ENCODE results near the gene CIPC. TPM values are rescaled to one million over a fixed set of nuclear protein-coding genes. Genes with fewer than 3 reads are reported as not detected.

CIPC gene
- total RNA-seq, 8 experiments from 2014 or later: 9.0 to 30.6 (median 16.2) TPM

DNA sequence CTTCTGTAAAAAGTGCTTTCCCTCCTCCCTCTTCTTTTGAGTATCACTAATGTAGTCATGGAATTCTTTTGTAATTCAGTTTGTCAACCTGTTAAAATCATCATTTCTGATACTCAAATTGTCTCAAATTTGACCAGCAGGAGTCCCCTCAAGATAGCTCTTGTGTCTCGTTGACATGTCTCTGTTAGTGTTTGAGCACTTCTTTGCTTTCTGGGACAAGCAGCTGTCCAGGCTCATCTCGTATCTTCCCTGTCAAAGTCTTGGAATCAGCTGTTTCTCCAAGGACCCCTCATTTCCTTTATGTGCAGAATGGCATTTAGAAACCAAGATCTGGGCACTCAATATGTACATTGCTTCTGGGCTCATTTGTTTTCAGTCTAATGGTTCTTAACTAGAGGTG lies 10.7 kb downstream of the CIPC start:
- Histone ChIP-seq H3K27ac (no peak overlapping the region), H3K4me1 (replicated peaks in 1 of 2) (peaks cover 23 to 37% of the 10 kb centered on the region in 2 donors), H3K4me3 (no peak overlapping the region)
- in situ Hi-C loops (cut with MboI; ENCODE audit: low pct_unique_long_range_greater_than_20kb in 2 of 9, low sequenced_read_pairs in 9 of 9, unreplicated experiment in 9 of 9): no loop called here
- ATAC-seq (replicated peaks in 6 of 8): no peak
- 29 to 100% (median 91%) methylated on average over 1 to 2 of the region's 2 CpGs; no CpG with 5 or more reads in 4 of the 10 experiments for WGBS, 10 experiments

DNA sequence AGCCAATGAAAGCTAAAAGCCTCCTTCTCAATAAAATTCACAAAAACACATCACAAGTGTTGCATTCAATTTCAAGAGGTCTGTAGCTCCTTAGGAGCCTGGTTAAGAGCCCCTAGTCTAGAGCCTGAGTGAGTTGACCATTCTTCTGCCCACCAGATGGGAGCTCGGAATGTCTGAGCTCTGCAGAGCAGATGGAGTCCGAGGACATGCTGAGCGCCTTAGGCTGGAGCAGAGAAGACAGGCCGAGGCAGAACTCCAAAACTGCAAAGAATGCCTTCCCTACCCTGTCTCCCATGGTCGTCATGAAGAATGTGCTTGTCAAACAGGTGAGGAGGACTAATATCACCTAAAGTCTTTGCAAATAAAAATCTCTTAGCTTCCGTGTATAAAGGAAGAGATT lies 11.6 kb downstream of the CIPC start:
- 20 to 100% (median 66%) methylated on average over 1 to 6 of the region's 6 CpGs; no CpG with 5 or more reads in 2 of the 10 experiments for WGBS, 10 experiments
- Histone ChIP-seq H3K4me3 (no peak overlapping the region), H3K4me1 (replicated peaks in 1 of 2) (peaks cover 15 to 28% of the 10 kb centered on the region in 2 donors), H3K27ac (no peak overlapping the region)
- in situ Hi-C loops (cut with MboI; ENCODE audit: low pct_unique_long_range_greater_than_20kb in 2 of 9, low sequenced_read_pairs in 9 of 9, unreplicated experiment in 9 of 9): no loop called here
- ATAC-seq (replicated peaks in 6 of 8): no peak

DNA sequence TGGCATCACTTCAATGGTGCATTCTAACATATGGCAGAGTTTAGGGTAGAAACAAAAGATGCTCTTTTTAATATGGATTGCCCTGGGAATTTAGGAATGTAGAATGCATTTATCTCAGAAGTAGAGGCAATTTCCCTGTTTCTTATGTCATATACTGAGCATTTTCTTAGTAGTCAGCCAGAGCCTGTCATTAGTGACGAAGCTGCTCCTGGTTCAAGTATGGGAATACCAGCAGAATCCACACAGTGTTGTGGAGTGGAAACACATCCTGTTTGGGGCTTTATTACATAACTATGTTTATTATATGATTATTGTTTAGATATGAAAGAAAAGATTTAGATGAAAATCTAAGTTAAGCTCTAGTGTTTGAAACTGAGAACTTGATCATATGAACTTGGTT lies 12.2 kb downstream of the CIPC start:
- Histone ChIP-seq H3K27ac (no peak overlapping the region), H3K4me3 (no peak overlapping the region), H3K4me1 (replicated peaks in 1 of 2) (peaks cover 10 to 22% of the 10 kb centered on the region in 2 donors)
- 86 to 100% (median 100%) methylated on average over 1 of the region's 1 CpG; no CpG with 5 or more reads in 4 of the 10 experiments for WGBS, 10 experiments
- in situ Hi-C loops (cut with MboI; ENCODE audit: low pct_unique_long_range_greater_than_20kb in 2 of 9, low sequenced_read_pairs in 9 of 9, unreplicated experiment in 9 of 9): no loop called here
- no peak for ATAC-seq (replicated peaks in 6 of 8)

DNA sequence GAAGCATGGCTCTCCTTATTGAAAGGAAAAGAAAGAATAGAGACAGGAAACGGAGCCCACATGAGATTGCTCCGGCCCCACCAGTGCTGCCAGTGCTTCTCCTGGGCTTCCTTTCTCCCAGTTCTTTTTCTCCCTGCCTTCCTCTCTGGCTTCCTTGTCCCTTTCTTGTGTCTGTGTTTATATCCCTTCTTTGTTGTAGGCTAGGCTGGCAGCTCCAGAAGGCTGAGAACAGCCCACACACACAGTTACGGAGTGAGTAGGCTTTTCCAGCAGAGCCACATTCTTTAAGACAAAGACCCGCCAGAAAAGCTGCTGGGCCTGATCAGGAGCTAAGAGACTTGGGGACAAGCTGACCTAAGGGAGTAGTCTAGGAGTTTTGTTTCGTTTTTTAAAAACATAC lies 13.0 kb downstream of the CIPC start:
- H3K27ac ChIP-seq: peak overlapping the region; percentile 41 to 42
- peak in 5 of 8 experiments; percentile 62 to 94 (median 78) for ATAC-seq (replicated peaks in 6 of 8)

DNA sequence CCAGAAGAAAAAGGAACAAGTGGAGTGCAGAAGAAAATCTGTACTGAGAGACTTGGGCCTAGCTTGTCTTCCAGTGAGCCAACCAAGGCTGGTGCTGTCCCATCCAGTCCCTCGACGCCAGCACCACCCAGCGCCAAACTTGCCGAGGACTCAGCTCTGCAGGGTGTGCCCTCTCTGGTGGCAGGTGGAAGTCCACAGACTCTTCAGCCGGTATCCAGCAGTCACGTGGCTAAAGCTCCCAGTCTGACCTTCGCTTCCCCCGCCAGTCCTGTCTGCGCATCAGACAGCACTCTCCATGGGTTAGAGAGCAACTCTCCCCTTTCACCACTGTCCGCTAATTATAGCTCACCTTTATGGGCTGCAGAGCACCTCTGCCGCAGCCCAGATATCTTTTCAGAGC lies 15.6 kb downstream of the CIPC start:
- H3K4me3 ChIP-seq: no peak overlapping the region
- ATAC-seq (replicated peaks in 6 of 8): no peak
- in situ Hi-C loops (cut with MboI; ENCODE audit: low pct_unique_long_range_greater_than_20kb in 2 of 9, low sequenced_read_pairs in 9 of 9, unreplicated experiment in 9 of 9): no loop called here
- H3K4me1 ChIP-seq (replicated peaks in 1 of 2): peaks cover 3 to 20% of the 10 kb centered on the region in 2 donors
- H3K27ac ChIP-seq: no peak overlapping the region
- 80 to 100% (median 93%) methylated on average over 3 to 9 of the region's 11 CpGs; no CpG with 5 or more reads in 5 of the 10 experiments for WGBS, 10 experiments

More for the DNA sequence above, 13.0 kb downstream of the CIPC start:
- H3K4me1 ChIP-seq (replicated peaks in 1 of 2): peaks cover 4 to 17% of the 10 kb centered on the region in 2 donors
- no peak overlapping the region for H3K4me3 ChIP-seq
- in situ Hi-C loops (cut with MboI; ENCODE audit: low pct_unique_long_range_greater_than_20kb in 2 of 9, low sequenced_read_pairs in 9 of 9, unreplicated experiment in 9 of 9): no loop called here
- WGBS, 10 experiments: 0 to 72% (median 14%) methylated on average over 1 to 3 of the region's 5 CpGs

DNA sequence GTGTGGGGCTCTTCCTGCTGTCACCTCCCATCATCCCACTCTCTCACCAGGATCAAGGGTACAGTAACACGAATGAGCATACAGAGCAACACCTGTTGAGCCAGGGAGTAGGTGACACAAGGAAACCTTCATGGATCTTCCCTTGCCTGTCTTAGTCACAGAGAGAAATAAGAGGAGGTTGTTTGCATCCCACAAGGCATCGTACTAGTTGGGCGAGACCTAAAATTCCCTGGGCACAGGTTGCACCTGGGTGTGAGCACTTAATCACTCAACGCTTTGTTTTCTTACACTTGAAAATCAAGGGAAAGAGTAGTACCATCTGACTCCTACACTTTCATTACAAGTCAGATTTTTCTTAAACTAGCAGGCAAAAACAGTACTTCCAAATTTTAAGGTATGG lies 16.6 kb downstream of the CIPC start:
- in situ Hi-C loops (cut with MboI; ENCODE audit: low pct_unique_long_range_greater_than_20kb in 2 of 9, low sequenced_read_pairs in 9 of 9, unreplicated experiment in 9 of 9): no loop called here
- H3K4me3 ChIP-seq: no peak overlapping the region
- H3K27ac ChIP-seq: no peak overlapping the region
- WGBS, 10 experiments: 90 to 100% (median 97%) methylated on average over 2 to 4 of the region's 4 CpGs; no CpG with 5 or more reads in 6 of the 10 experiments
- no peak for ATAC-seq (replicated peaks in 6 of 8)
- peaks cover 3 to 20% of the 10 kb centered on the region in 2 donors for H3K4me1 ChIP-seq (replicated peaks in 1 of 2)

DNA sequence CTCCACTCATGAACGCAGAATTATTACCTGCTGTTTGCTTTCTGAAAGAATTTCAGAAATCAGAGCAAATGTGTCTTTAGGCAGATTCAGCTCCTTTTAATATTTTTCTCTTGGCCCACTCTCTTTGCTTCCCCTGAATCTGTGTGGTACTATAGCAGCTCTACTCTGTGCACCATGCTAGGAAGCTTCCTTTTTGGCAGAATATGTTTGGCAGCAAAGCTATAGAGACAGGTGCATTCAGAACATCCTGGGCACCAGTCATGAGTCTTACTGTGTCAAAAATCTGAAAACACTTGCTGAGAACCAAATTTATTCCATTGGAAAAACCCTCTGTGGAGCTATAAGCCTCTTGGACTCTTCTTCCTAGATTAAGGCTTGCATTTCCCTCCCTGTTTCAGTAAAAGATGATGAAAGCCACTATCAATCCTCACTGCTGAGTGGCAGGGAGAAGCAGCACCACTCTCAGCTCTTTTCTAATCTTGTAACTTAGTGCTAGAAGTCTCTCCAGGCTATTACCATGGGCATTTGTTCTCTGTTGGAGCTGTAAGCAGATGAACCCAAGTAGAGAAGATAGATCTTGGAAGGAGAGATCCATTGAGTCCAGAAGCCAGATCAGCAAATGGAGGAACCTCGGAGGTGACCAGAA lies 18.2 kb downstream of the CIPC start:
- in situ Hi-C loops (cut with MboI; ENCODE audit: low pct_unique_long_range_greater_than_20kb in 2 of 9, low sequenced_read_pairs in 9 of 9, unreplicated experiment in 9 of 9): no loop called here
- Histone ChIP-seq H3K4me1 (replicated peaks in 1 of 2) (peaks cover 12 to 21% of the 10 kb centered on the region in 2 donors), H3K27ac (peak overlapping the region in 1 of 2 donors; percentile 44), H3K4me3 (peak overlapping the region in 2 of 5 donors; percentile 24 to 26)
- WGBS, 10 experiments: 80 to 100% (median 100%) methylated on average over 1 to 2 of the region's 2 CpGs; no CpG with 5 or more reads in 2 of the 10 experiments
- ATAC-seq (replicated peaks in 6 of 8): peak in 5 of 8 experiments; percentile 39 to 87 (median 49)

DNA sequence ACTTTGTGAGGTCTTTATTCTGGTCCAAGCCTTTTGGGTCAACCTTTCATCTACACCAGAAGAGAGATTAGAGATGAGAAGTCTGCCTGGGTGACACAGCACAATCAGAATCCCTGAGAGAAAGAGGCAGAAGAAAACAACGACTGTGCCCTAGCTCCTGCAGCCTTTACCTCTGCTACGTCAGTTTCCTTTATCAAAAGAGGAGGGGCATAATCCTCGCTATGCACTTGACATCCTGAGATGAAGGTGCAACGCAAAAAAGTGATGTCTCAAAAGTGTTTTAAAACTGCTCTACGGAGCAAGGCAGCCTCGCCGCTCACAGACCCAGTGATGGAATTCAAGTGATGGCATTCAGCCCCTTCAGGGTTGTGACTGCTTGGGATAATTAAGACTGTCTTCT lies 21.8 kb downstream of the CIPC start:
- no peak overlapping the region for H3K4me3 ChIP-seq
- no peak for ATAC-seq (replicated peaks in 6 of 8)
- peaks cover 19 to 25% of the 10 kb centered on the region in 2 donors for H3K4me1 ChIP-seq (replicated peaks in 1 of 2)
- 80 to 100% (median 96%) methylated on average over 1 to 7 of the region's 7 CpGs; no CpG with 5 or more reads in 2 of the 10 experiments for WGBS, 10 experiments
- in situ Hi-C loops (cut with MboI; ENCODE audit: low pct_unique_long_range_greater_than_20kb in 2 of 9, low sequenced_read_pairs in 9 of 9, unreplicated experiment in 9 of 9): no loop called here
- H3K27ac ChIP-seq: no peak overlapping the region

DNA sequence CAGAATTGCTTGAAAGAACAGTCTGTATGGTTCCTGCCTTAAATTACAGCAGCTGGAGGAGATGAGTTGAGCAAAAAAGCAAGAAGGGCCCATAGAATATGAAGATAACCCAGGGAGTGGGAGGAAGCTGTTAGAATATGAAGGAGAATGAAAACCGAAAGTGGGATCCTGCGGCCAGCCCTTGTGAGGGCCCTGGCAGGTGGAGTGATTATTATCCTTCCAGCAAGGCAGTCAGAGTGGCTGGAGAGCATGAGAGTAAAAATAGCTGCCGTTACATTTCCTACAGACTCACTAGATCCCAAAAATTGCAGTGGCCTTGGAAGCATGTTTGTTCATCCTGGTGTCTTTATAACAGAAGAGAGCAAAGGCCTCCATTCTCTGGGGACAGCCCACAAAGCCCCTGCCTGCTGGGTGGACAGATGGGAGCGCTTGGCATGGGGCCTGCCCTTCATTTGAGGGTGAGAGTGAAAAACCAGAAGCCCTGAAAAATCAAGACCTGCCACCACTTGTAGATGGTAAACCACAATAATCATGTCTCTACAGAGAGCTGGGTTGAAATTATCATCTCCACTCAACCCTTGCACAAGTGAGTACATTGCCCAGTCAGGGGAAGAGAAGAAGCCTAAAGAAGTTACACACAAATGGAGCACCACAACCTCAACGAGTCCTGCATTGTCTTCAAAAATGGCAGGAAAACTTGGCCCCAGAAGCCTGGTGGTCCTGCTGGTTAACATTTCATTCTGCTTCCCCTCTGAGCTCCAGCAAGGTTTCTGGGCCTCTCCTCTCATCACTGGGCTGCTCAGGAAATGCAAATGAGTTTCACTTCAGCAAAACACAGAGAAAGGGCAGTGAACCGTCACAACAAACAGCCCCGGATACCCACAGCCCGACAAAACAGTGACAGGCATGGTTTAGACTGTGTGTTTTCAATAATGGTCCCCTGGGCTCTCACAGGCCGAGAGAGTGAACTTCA lies 23.0 kb downstream of the CIPC start:
- H3K27ac ChIP-seq: peak overlapping the region; percentile 12 to 40

DNA sequence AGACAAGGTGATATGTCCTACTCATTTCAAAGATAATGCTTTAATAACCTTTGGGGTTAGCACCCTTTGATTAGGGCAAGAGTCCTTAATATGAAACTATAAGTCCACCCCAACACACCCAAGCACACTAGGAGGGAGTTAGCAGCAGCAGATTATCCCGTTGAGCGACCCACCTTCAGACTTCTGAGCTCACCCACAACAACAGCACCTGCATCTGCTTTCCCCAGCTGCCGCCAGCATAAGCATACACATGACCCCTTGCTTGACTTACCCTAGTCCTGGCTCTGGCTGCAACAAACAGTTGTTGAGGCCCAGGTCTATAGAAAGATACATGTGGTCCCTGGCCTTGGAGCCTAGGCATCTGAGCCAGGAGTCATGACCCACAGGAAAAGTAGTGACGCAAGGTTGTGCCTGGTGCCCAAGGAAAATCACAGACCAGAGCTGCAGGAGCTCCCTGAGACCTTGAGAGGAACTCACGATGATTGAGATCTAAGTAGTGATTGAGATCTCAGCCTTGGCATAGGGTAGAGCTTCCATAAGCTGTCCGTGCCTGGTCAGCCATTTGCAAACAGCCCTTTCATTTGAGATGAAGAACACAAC lies 24.6 kb downstream of the CIPC start:
- in situ Hi-C loops (cut with MboI; ENCODE audit: low pct_unique_long_range_greater_than_20kb in 2 of 9, low sequenced_read_pairs in 9 of 9, unreplicated experiment in 9 of 9): no loop called here
- H3K27ac ChIP-seq: no peak overlapping the region
- peaks cover 20 to 22% of the 10 kb centered on the region in 2 donors for H3K4me1 ChIP-seq (replicated peaks in 1 of 2)
- no peak for ATAC-seq (replicated peaks in 6 of 8)
- 67 to 100% (median 96%) methylated on average over 1 to 5 of the region's 6 CpGs; no CpG with 5 or more reads in 3 of the 10 experiments for WGBS, 10 experiments
- no peak overlapping the region for H3K4me3 ChIP-seq

More for the DNA sequence above, 23.0 kb downstream of the CIPC start:
- in situ Hi-C loops (cut with MboI; ENCODE audit: low pct_unique_long_range_greater_than_20kb in 2 of 9, low sequenced_read_pairs in 9 of 9, unreplicated experiment in 9 of 9): no loop called here
- WGBS, 10 experiments: 23 to 75% (median 55%) methylated on average over 4 to 8 of the region's 9 CpGs; no CpG with 5 or more reads in 2 of the 10 experiments
- H3K4me1 ChIP-seq (replicated peaks in 1 of 2): peaks cover 24 to 28% of the 10 kb centered on the region in 2 donors
- peak in 4 of 8 experiments; percentile 35 to 54 (median 36) for ATAC-seq (replicated peaks in 6 of 8)
- no peak overlapping the region for H3K4me3 ChIP-seq

DNA sequence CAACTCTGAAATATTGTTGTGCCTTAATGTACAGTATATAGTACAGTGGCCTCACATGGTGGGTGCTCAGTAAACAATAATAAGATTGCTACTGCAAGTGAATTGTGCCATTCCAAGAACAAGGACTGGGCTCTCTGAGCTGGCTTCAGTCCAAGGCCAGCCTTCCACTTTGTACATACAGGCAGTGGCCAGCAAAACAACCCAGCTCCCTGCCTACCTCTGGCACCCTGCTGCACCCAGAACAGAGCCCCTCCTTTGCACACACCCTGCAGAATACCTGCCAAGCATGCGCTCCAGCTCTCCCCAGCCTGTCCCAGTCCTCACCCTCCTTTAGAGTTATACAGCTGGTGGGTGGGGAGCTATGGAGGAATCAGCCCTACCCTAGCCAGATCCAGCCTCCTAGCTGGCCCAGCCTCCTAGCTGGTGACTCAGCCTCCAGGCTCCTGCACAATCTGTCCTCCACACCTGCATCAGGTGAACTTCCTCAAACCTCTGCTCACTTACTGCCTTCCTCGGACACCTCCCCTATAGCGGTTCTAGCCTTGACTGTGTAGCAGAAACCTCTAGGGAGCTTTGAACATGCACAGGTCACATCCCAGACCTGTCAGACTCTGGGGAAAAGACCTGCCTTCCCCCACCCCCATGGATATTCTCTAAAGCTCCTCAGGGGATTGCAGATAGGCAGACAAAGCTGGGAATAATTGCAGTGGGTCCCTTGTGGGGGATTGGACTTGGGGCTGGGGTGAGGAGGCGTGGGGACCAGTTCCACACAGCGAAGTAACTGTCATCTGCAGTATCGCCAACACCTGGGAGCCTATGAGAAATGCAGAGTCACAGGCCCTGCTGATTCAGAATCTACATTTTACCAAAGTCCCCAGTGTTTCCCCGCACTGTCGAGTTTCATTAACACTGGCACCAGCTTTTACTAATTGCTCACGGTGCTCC lies 25.6 kb downstream of the CIPC start:
- H3K4me1 ChIP-seq (replicated peaks in 1 of 2): peaks cover 20 to 22% of the 10 kb centered on the region in 2 donors
- no peak overlapping the region for H3K27ac ChIP-seq
- ATAC-seq (replicated peaks in 6 of 8): peak in 4 of 8 experiments; percentile 28 to 92 (median 56)
- in situ Hi-C loops (cut with MboI; ENCODE audit: low pct_unique_long_range_greater_than_20kb in 2 of 9, low sequenced_read_pairs in 9 of 9, unreplicated experiment in 9 of 9): no loop called here
- 58 to 100% (median 86%) methylated on average over 1 to 3 of the region's 9 CpGs; no CpG with 5 or more reads in 4 of the 10 experiments for WGBS, 10 experiments
- H3K4me3 ChIP-seq: no peak overlapping the region

All from motor neuron (in vitro differentiated cells).